ENCODE data around the gene ADGRG7. TPM values are rescaled to one million over a fixed set of nuclear protein-coding genes. Genes with fewer than 3 reads are reported as not detected.

Gene ADGRG7
- total and polyA plus RNA-seq, 4 donors, result 2.1 to 65.5 (median 13.7) TPM

DNA sequence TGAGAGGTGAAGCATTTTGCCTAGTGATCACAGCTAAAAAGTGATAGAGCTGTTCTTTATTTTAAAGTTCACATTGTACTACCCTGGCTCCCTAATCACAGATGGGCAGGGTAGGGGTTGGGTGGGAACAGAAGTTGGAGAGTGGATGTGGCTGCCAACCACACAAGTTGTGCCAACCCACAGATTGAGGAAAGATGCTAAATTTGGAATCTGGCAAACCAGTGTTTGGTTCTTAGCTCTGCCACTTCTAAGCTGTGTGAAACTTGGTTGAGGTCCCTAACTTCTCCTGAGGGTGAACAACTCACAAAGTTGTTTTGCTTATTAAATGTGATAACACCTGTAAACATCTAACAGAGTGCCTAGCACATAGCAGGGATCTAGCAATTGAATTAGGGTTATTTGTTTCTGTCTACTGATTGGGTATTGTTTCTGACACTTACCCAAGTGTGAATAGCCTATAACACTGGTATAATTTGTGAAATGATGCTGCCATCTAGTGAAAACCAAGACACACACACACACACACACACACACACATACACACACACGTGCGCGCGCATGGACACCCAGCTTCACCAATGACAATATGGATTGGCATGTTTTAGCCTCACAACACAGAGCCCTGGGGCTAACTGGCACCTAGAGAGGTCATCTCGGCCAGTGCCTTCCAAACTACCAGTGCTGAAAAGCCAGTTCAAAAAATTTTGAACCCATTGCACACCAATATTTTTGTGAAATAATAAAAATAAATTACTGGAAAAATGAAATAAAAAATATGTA, 25.3 kb downstream of the ADGRG7 start:
- Histone ChIP-seq H3K36me3 (ENCODE audit: control insufficient read depth in 4 of 4, insufficient read depth in 3 of 4, low read depth in 1 of 4, low read length in 3 of 4) (no peaks in the 10 kb centered on the region), H3K4me3 (ENCODE audit: low read depth in 1 of 3, low read length in 3 of 3) (peak overlapping the region in 1 of 3 donors; percentile 21), H3K27ac (ENCODE audit: low read depth in 1 of 2, low read length in 2 of 2) (peak overlapping the region; percentile 76 to 81), H3K9me3 (ENCODE audit: control insufficient read depth in 4 of 4, low read length in 3 of 4) (peaks cover 0 to 7% (median 0%) of the 10 kb centered on the region in 4 donors), H3K27me3 (ENCODE audit: control insufficient read depth in 4 of 4, insufficient read depth in 4 of 4, low read length in 3 of 4) (no peaks in the 10 kb centered on the region), H3K4me1 (ENCODE audit: control insufficient read depth in 4 of 4, insufficient read depth in 4 of 4, low read length in 3 of 4) (peaks cover 4 to 36% (median 12%) of the 10 kb centered on the region in 4 donors), H3K9ac (ENCODE audit: low read depth in 1 of 2, low read length in 2 of 2) (peak overlapping the region in 1 of 2 donors; percentile 67)
- DNase-seq (ENCODE audit: low spot score), result peak; percentile 73
- TF ChIP-seq HNF4G (IDR thresholded peaks at IDR 0.05) (no peak), YY1 (IDR thresholded peaks at IDR 0.05) (no peak), JUND (IDR thresholded peaks at IDR 0.05) (no peak), RAD21 (IDR thresholded peaks at IDR 0.05) (peak; percentile 77 to 81), RXRA (IDR thresholded peaks at IDR 0.05) (no peak)
- TF ChIP-seq, protein P1, sequence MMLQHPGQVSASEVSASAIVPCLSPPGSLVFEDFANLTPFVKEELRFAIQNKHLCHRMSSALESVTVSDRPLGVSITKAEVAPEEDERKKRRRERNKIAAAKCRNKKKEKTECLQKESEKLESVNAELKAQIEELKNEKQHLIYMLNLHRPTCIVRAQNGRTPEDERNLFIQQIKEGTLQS (IDR thresholded peaks at IDR 0.05), result no peak
- TF ChIP-seq, protein P2, sequence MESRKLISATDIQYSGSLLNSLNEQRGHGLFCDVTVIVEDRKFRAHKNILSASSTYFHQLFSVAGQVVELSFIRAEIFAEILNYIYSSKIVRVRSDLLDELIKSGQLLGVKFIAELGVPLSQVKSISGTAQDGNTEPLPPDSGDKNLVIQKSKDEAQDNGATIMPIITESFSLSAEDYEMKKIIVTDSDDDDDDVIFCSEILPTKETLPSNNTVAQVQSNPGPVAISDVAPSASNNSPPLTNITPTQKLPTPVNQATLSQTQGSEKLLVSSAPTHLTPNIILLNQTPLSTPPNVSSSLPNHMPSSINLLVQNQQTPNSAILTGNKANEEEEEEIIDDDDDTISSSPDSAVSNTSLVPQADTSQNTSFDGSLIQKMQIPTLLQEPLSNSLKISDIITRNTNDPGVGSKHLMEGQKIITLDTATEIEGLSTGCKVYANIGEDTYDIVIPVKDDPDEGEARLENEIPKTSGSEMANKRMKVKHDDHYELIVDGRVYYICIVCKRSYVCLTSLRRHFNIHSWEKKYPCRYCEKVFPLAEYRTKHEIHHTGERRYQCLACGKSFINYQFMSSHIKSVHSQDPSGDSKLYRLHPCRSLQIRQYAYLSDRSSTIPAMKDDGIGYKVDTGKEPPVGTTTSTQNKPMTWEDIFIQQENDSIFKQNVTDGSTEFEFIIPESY (IDR thresholded peaks at IDR 0.05), result no peak
- TF ChIP-seq, protein P3, sequence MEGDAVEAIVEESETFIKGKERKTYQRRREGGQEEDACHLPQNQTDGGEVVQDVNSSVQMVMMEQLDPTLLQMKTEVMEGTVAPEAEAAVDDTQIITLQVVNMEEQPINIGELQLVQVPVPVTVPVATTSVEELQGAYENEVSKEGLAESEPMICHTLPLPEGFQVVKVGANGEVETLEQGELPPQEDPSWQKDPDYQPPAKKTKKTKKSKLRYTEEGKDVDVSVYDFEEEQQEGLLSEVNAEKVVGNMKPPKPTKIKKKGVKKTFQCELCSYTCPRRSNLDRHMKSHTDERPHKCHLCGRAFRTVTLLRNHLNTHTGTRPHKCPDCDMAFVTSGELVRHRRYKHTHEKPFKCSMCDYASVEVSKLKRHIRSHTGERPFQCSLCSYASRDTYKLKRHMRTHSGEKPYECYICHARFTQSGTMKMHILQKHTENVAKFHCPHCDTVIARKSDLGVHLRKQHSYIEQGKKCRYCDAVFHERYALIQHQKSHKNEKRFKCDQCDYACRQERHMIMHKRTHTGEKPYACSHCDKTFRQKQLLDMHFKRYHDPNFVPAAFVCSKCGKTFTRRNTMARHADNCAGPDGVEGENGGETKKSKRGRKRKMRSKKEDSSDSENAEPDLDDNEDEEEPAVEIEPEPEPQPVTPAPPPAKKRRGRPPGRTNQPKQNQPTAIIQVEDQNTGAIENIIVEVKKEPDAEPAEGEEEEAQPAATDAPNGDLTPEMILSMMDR (IDR thresholded peaks at IDR 0.05; ENCODE audit: low read depth, low read length, missing input control), result peak; percentile 51
- 19% methylated on average over 5 of the region's 5 CpGs for WGBS

DNA sequence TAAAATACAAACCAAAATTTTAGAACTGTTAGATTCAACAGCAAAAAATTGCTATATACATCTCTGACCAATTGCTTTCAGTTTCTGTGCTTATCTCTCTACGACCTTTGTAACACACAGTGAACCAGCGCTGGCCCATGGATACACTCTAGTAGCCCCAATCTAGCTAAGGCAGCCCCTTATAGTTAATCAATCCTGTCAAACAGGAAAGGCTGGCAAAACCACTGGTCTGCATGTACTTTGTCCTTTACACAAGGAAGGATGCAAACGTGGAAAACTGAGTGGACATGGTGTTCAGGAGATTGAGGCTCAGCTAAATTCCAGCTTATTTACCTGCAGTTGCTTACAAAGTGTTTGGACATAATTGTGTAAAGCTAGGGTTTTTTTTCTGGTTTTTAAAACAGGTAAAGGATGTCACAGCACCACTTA, 25.9 kb downstream of the ADGRG7 start:
- peaks cover 4 to 42% (median 12%) of the 10 kb centered on the region in 4 donors for H3K4me1 ChIP-seq (ENCODE audit: control insufficient read depth in 4 of 4, insufficient read depth in 4 of 4, low read length in 3 of 4)
- H3K27me3 ChIP-seq (ENCODE audit: control insufficient read depth in 4 of 4, insufficient read depth in 4 of 4, low read length in 3 of 4), result no peaks in the 10 kb centered on the region
- no peaks in the 10 kb centered on the region for H3K36me3 ChIP-seq (ENCODE audit: control insufficient read depth in 4 of 4, insufficient read depth in 3 of 4, low read depth in 1 of 4, low read length in 3 of 4)
- WGBS, result 15% methylated on average over 3 of the region's 3 CpGs
- H3K4me3 ChIP-seq (ENCODE audit: low read depth in 1 of 3, low read length in 3 of 3), result peak overlapping the region in 2 of 3 donors; percentile 51 to 53
- H3K9ac ChIP-seq (ENCODE audit: low read depth in 1 of 2, low read length in 2 of 2), result peak overlapping the region in 1 of 2 donors; percentile 85
- peak overlapping the region; percentile 76 to 81 for H3K27ac ChIP-seq (ENCODE audit: low read depth in 1 of 2, low read length in 2 of 2)
- peaks cover 0 to 7% (median 0%) of the 10 kb centered on the region in 4 donors for H3K9me3 ChIP-seq (ENCODE audit: control insufficient read depth in 4 of 4, low read length in 3 of 4)
- peak; percentile 38 for DNase-seq (ENCODE audit: low spot score)
- TF ChIP-seq RAD21 (IDR thresholded peaks at IDR 0.05) (peak in 1 of 2 donors; percentile 66), HNF4A (conservative IDR thresholded peaks at IDR 0.05) (peak; percentile 98 to 99), NR2F2 (IDR thresholded peaks at IDR 0.05) (peak; percentile 67), RXRA (IDR thresholded peaks at IDR 0.05) (peak; percentile 97 to 98), FOXA1 (IDR thresholded peaks at IDR 0.05) (peak; percentile 93), GABPA (IDR thresholded peaks at IDR 0.05 in 1 of 2, conservative IDR thresholded peaks at IDR 0.05 in 1 of 2) (peak in 1 of 2 donors; percentile 67), YY1 (IDR thresholded peaks at IDR 0.05) (peak; percentile 93), EGR1 (IDR thresholded peaks at IDR 0.05; ENCODE audit: low read depth in 2 of 2) (peak in 1 of 2 donors; percentile 91), FOXA2 (IDR thresholded peaks at IDR 0.05) (peak; percentile 97), HNF4G (IDR thresholded peaks at IDR 0.05) (peak; percentile 98), SP1 (IDR thresholded peaks at IDR 0.05) (peak; percentile 99), TAF1 (conservative IDR thresholded peaks at IDR 0.05) (peak; percentile 97)
- TF ChIP-seq, protein P3 (IDR thresholded peaks at IDR 0.05; ENCODE audit: low read depth, low read length, missing input control), result no peak
- TF ChIP-seq, protein P4, sequence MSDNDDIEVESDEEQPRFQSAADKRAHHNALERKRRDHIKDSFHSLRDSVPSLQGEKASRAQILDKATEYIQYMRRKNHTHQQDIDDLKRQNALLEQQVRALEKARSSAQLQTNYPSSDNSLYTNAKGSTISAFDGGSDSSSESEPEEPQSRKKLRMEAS (IDR thresholded peaks at IDR 0.05), result peak; percentile 94
- TF ChIP-seq, protein P1 (IDR thresholded peaks at IDR 0.05), result peak; percentile 47
- TF ChIP-seq, protein P2 (IDR thresholded peaks at IDR 0.05), result peak; percentile 93

All from liver (tissue), 9 donors.